Measurements from ENCODE around the gene UMPS.
"Not testable (repeated sequence)": the region's sequence is repeated elsewhere in the genome, so short reads cannot be mapped to it uniquely, and the experiment has no call there.

The UMPS gene

DNA sequence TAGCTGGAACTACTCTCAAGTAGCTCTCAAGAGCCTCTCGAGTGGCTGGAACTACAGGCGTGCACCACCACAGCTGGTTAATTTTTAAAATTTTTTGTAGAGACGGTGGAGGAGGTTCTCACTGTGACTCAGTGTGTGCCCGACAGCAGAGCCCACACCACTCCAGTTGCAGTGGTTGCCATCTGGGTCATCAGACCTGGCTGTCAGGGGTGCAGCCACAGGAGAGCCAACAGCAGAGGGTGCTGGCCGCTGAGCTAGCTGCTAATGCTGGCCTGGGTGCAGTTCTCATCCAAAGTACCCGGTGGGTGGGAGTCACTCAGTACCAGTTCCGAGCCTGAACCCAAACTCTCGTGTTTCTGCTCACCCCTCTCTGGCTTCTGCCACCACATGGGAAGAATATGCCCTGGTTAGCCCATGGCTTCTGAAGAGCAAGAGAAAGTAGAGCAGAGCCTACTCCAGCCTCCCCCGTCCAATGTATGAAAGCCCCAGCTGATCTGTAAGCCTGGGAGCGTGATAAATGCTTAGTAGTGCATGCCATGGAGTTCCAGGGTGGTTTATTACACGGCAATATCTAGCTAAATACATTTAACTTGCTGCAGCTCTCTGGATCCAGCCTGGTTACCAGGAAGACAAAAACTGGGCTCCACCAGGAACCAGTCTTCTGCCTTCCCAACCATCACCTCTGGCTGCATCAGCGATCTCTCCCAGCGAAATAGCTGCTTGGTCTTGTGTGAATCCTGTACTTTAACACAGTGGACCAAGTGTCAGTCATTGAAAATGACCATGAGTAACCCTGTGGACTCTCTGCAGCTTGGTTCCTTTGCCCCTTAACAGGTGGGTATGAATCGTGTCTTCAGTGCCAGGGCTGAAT lies 17.1 kb downstream of the UMPS start (continued):
- TF ChIP-seq ZNF211 (tag by site-specific recombination; IDR thresholded peaks at IDR 0.05; ENCODE audit: low read depth), result no peak
- TF ChIP-seq ZNF529 (tag by site-specific recombination; IDR thresholded peaks at IDR 0.05; ENCODE audit: insufficient replicate concordance), result no peak
- TF ChIP-seq KLF16 (tag by site-specific recombination; IDR thresholded peaks at IDR 0.05), result no peak
- TF ChIP-seq GLIS1 (tag by site-specific recombination; IDR thresholded peaks at IDR 0.05), result no peak
- no peak for TF ChIP-seq PRDM4 (tag by site-specific recombination; IDR thresholded peaks at IDR 0.05)
- TF ChIP-seq ZFP69B (tag by site-specific recombination; IDR thresholded peaks at IDR 0.05), result no peak
- no peak for TF ChIP-seq ZSCAN30 (tag by site-specific recombination; IDR thresholded peaks at IDR 0.05)

DNA sequence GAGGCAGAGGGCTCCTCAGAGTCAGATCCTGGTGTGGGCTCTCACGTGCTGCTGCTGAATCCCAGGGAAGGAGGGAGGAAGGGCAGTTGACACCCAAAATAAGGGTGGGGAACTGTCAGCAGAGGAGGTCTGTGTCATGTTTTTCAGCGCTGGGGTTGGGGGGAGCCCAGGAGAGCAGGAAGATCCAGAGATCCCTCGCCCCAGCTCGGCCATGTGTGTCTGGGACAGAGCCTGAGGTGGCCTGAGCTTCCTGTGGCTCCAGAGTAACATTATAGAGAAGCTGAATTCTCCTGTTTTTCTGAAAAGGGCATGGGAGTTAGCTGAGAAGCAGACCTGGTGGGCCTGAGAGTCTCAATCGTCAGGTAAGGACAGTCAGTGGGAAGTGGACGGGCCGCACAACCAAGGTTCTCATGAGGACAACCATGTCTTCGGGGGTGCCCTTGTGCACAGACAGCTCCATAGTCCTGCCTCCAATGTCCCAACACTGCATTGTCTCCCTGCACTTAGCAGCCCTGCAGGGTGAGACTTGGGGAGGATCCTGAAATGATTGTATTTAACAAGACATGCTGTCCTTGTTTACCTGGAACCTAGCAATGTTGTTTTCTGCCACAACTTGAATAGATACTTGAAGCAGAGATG lies 18.4 kb downstream of the UMPS start:
- TF ChIP-seq ZNF223 (tag by site-specific recombination; IDR thresholded peaks at IDR 0.05) (no peak), GLI4 (tag by site-specific recombination; IDR thresholded peaks at IDR 0.05) (no peak)
- TF ChIP-seq, protein P1, sequence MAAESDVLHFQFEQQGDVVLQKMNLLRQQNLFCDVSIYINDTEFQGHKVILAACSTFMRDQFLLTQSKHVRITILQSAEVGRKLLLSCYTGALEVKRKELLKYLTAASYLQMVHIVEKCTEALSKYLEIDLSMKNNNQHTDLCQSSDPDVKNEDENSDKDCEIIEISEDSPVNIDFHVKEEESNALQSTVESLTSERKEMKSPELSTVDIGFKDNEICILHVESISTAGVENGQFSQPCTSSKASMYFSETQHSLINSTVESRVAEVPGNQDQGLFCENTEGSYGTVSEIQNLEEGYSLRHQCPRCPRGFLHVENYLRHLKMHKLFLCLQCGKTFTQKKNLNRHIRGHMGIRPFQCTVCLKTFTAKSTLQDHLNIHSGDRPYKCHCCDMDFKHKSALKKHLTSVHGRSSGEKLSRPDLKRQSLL (tag by site-specific recombination; IDR thresholded peaks at IDR 0.05), result peak; percentile 18; the same call in 1 of the 2 replicates
- H3K4me1 ChIP-seq (ENCODE audit: control insufficient read depth, insufficient read depth, low read length), result no peaks in the 10 kb centered on the region
- CTCF ChIA-PET, result no interaction called here
- H3K27ac ChIP-seq (ENCODE audit: extremely low read depth, low read depth, low read length), result no peak overlapping the region
- POLR2A ChIA-PET, result no interaction called here
- H3K36me3 ChIP-seq (ENCODE audit: control insufficient read depth in 2 of 2, insufficient read depth in 1 of 2, low read length in 2 of 2), result peaks cover 3 to 48% of the 10 kb centered on the region in 2 experiments; a peak in 2 of 3 replicates
- H3K4me3 ChIP-seq (ENCODE audit: low read depth, low read length), result no peak overlapping the region
- H3K9me3 ChIP-seq (ENCODE audit: control insufficient read depth, insufficient read depth, low read depth, low read length), result no peaks in the 10 kb centered on the region

- POLR2A ChIA-PET; CTCF ChIA-PET; H3K4me3 ChIP-seq (ENCODE audit: low read depth, low read length); H3K4me1 ChIP-seq (ENCODE audit: control insufficient read depth, insufficient read depth, low read length); H3K27ac ChIP-seq (ENCODE audit: extremely low read depth, low read depth, low read length); H3K9me3 ChIP-seq (ENCODE audit: control insufficient read depth, insufficient read depth, low read depth, low read length): not testable (repeated sequence)
- H3K36me3 ChIP-seq (ENCODE audit: control insufficient read depth in 2 of 2, insufficient read depth in 1 of 2, low read length in 2 of 2), result peaks cover 3 to 36% of the 10 kb centered on the region in 2 experiments; a peak in 2 of 3 replicates
Observed at GRCh38 chr3:124749877-124750276, 19.6 kb downstream of the UMPS start.

GRCh38 chr3:124751501-124751900 lies 21.2 kb downstream of the UMPS start:
- TF ChIP-seq, protein P2, sequence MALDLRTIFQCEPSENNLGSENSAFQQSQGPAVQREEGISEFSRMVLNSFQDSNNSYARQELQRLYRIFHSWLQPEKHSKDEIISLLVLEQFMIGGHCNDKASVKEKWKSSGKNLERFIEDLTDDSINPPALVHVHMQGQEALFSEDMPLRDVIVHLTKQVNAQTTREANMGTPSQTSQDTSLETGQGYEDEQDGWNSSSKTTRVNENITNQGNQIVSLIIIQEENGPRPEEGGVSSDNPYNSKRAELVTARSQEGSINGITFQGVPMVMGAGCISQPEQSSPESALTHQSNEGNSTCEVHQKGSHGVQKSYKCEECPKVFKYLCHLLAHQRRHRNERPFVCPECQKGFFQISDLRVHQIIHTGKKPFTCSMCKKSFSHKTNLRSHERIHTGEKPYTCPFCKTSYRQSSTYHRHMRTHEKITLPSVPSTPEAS (tag by site-specific recombination; IDR thresholded peaks at IDR 0.05), result no peak
- TF ChIP-seq ZNF248 (tag by site-specific recombination; IDR thresholded peaks at IDR 0.05) (no peak), ZNF48 (tag by site-specific recombination; IDR thresholded peaks at IDR 0.05) (no peak), ZNF624 (tag by site-specific recombination; IDR thresholded peaks at IDR 0.05) (no peak), ZNF654 (tag by site-specific recombination; IDR thresholded peaks at IDR 0.05; ENCODE audit: low read depth) (no peak), ZIC2 (tag by site-specific recombination; IDR thresholded peaks at IDR 0.05) (no peak)
- TF ChIP-seq, protein P3, sequence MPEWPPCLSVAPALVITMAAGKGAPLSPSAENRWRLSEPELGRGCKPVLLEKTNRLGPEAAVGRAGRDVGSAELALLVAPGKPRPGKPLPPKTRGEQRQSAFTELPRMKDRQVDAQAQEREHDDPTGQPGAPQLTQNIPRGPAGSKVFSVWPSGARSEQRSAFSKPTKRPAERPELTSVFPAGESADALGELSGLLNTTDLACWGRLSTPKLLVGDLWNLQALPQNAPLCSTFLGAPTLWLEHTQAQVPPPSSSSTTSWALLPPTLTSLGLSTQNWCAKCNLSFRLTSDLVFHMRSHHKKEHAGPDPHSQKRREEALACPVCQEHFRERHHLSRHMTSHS (tag by site-specific recombination; IDR thresholded peaks at IDR 0.05), result no peak
- H3K4me3 ChIP-seq (ENCODE audit: low read depth, low read length), result no peak overlapping the region
- no peaks in the 10 kb centered on the region for H3K4me1 ChIP-seq (ENCODE audit: control insufficient read depth, insufficient read depth, low read length)
- CTCF ChIA-PET, result no interaction called here
- no peak overlapping the region for H3K27ac ChIP-seq (ENCODE audit: extremely low read depth, low read depth, low read length)
- H3K36me3 ChIP-seq (ENCODE audit: control insufficient read depth in 2 of 2, insufficient read depth in 1 of 2, low read length in 2 of 2), result peaks cover 0 to 20% of the 10 kb centered on the region in 2 experiments; a peak in 1 of 3 replicates
- no peaks in the 10 kb centered on the region for H3K9me3 ChIP-seq (ENCODE audit: control insufficient read depth, insufficient read depth, low read depth, low read length)
- POLR2A ChIA-PET, result no interaction called here

Measured in HEK293 (cell line).